Common myeloid progenitor, CD34-positive (primary cell): ENCODE data around the gene PHACTR3.
A peak's percentile ranks its signal among the peaks of the same experiment; 100 is the strongest.

ENCODE experiments used
- CTCF ChIA-PET: fragments of 350-600 bp; sonication (Branson Sonifier 250); formaldehyde crosslinking; loops from one replicate; lab custom pipeline; 2021; ENCODE audit warnings: antibody characterized with exemption; lab: Charles Lee
- POLR2A ChIA-PET: fragments of 350-600 bp; sonication (Branson Sonifier 250); formaldehyde crosslinking; loops from one replicate; lab custom pipeline; 2021; ENCODE audit warnings: antibody characterized with exemption; lab: Charles Lee
- DNase-seq, 3 donors: peaks; one replicate each; pipeline versions ENCODE4 v3.0.0 to v3.0.0-alpha.2; 2013
- H3K27ac ChIP-seq, 2 experiments: 1 replicate in 1 of 2; 2 replicates in 1 of 2; pipeline ENCODE4 v1.7.0; 2013; ENCODE audit warnings: inconsistent platforms in 2 of 2, low read length in 2 of 2, mild to moderate bottlenecking in 2 of 2, low read depth in 1 of 2, moderate library complexity in 1 of 2; ENCODE audit not compliant: severe bottlenecking in 2 of 2, insufficient read depth in 1 of 2, poor library complexity in 1 of 2
- H3K27me3 ChIP-seq, 5 experiments: replicated peaks in 2 of 5; 1 replicate in 3 of 5; 2 replicates in 2 of 5; pipeline versions ENCODE4 v1.6.1 to v1.7.0; 2013; ENCODE audit warnings: low read length in 4 of 5, mild to moderate bottlenecking in 2 of 5, moderate library complexity in 2 of 5, inconsistent platforms in 1 of 5; ENCODE audit not compliant: insufficient read depth in 5 of 5, control insufficient read depth in 4 of 5
- H3K36me3 ChIP-seq, 4 experiments: 1 replicate in 2 of 4; 2 replicates in 2 of 4; pipeline versions ENCODE4 v1.6.1 to v1.7.0; 2013; ENCODE audit warnings: low read length in 3 of 4, control low read depth in 1 of 4, mild to moderate bottlenecking in 1 of 4; ENCODE audit not compliant: control insufficient read depth in 4 of 4, insufficient read depth in 4 of 4
- H3K4me1 ChIP-seq, 4 experiments: 1 replicate in 3 of 4; 2 replicates in 1 of 4; pipeline versions ENCODE4 v1.6.1 to v1.7.1; 2013; ENCODE audit warnings: low read length in 3 of 4, mild to moderate bottlenecking in 3 of 4, control low read depth in 1 of 4, inconsistent platforms in 1 of 4, moderate library complexity in 1 of 4; ENCODE audit not compliant: control insufficient read depth in 4 of 4, insufficient read depth in 4 of 4; ENCODE audit errors: control extremely low read depth in 1 of 4
- H3K4me3 ChIP-seq, 7 experiments: 1 replicate in 4 of 7; 2 replicates in 3 of 7; pipeline versions ENCODE4 v1.5.1 to v1.7.0; 2013; ENCODE audit warnings: mild to moderate bottlenecking in 7 of 7, low read length in 6 of 7, moderate library complexity in 6 of 7, inconsistent platforms in 2 of 7, low read depth in 2 of 7, control low read depth in 1 of 7; ENCODE audit not compliant: insufficient read depth in 4 of 7, control insufficient read depth in 1 of 7; ENCODE audit errors: extremely low read depth in 1 of 7
- H3K9me3 ChIP-seq, 5 experiments: 1 replicate in 4 of 5; 2 replicates in 1 of 5; pipeline versions ENCODE4 v1.6.1 to v1.7.1; 2013; ENCODE audit warnings: low read length in 4 of 5, mild to moderate bottlenecking in 2 of 5, inconsistent platforms in 1 of 5, low read depth in 1 of 5, moderate library complexity in 1 of 5; ENCODE audit not compliant: control insufficient read depth in 4 of 5, insufficient read depth in 2 of 5; ENCODE audit errors: control extremely low read depth in 1 of 5
- WGBS: methylation state at CpG from one replicate; pipeline ENCODE4 v1.1.5; 2013; ENCODE audit not compliant: insufficient coverage; 5-methylcytosine and 5-hydroxymethylcytosine counted together

PHACTR3 gene

DNA sequence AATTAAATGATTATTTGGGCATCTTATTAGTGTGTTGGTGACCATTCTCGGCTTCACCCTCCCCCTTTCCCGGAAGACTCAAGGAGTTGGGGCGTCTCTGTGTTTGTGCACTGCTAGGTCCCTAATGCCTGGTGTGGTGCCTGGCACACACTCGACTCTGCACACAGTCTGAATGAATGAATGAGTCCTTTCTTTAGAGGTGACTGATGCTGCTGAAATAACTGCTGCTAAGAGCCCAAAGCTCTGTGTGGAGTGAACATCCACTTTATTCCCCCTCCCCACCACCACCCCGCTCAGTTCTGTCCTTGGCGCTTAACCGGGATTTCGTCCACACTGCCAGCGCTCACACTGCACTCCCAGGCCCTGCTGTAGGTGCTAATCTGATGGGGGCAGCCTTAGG, 1.2 kb upstream of the PHACTR3 start:
- Histone ChIP-seq H3K36me3 (no peaks in the 10 kb centered on the region), H3K27me3 (peaks cover 0 to 94% (median 24%) of the 10 kb centered on the region in 5 experiments), H3K4me3 (no peak overlapping the region), H3K9me3 (no peaks in the 10 kb centered on the region), H3K27ac (no peak overlapping the region), H3K4me1 (peaks cover 0 to 6% (median 3%) of the 10 kb centered on the region in 4 experiments)
- 53% methylated on average over 8 of the region's 9 CpGs for WGBS
- no peak for DNase-seq
- POLR2A ChIA-PET, result no interaction called here
- CTCF ChIA-PET, result no interaction called here

- POLR2A ChIA-PET, result no interaction called here
- peak in 2 of 3 donors; percentile 5 to 8 for DNase-seq
- CTCF ChIA-PET, result no interaction called here
- WGBS, result 1% methylated on average over 44 of the region's 88 CpGs
- no peaks in the 10 kb centered on the region for H3K36me3 ChIP-seq
- H3K27ac ChIP-seq, result no peak overlapping the region
- H3K27me3 ChIP-seq, result peaks cover 0 to 96% (median 23%) of the 10 kb centered on the region in 5 experiments
- no peaks in the 10 kb centered on the region for H3K9me3 ChIP-seq
- H3K4me3 ChIP-seq, result no peak overlapping the region
- H3K4me1 ChIP-seq, result peaks cover 0 to 6% (median 3%) of the 10 kb centered on the region in 4 experiments
These were observed 631 bp downstream of the PHACTR3 start for GRCh38 chr20:59604741-59605600.

GRCh38 chr20:59605601-59606364, 1.4 kb downstream of the PHACTR3 start:
- Histone ChIP-seq H3K27ac (no peak overlapping the region), H3K4me1 (peaks cover 0 to 6% (median 3%) of the 10 kb centered on the region in 4 experiments), H3K4me3 (no peak overlapping the region), H3K36me3 (no peaks in the 10 kb centered on the region), H3K9me3 (no peaks in the 10 kb centered on the region), H3K27me3 (peaks cover 0 to 92% (median 22%) of the 10 kb centered on the region in 5 experiments)
- ChIA-PET POLR2A (no interaction called here), CTCF (no interaction called here)
- 8% methylated on average over 9 of the region's 26 CpGs for WGBS
- no peak for DNase-seq

DNA sequence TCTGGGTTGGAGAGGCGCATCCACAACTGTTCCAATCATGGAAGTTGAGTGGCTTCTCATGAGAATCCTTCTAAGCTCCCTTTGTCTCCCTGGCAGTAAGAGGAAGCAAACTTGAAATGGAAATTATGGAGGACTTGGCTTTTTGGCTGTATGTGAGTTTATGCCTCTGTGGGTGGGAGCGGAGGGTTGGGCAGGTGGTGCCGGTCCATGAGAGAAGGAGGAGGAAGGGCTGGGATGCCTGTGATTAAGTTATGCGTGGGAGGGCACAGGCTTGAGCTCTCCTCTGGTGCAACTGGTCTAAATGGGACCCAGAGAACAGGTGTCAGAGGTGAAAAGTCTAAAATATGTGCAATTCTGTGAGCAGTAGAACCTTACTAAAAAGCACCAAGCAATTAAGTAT, 2.2 kb downstream of the PHACTR3 start:
- POLR2A ChIA-PET, result no interaction called here
- WGBS, result 74% methylated on average over 3 of the region's 4 CpGs
- Histone ChIP-seq H3K9me3 (no peaks in the 10 kb centered on the region), H3K27ac (no peak overlapping the region), H3K4me1 (peaks cover 0 to 6% (median 3%) of the 10 kb centered on the region in 4 experiments), H3K36me3 (no peaks in the 10 kb centered on the region), H3K4me3 (no peak overlapping the region), H3K27me3 (peaks cover 0 to 85% (median 22%) of the 10 kb centered on the region in 5 experiments)
- CTCF ChIA-PET, result no interaction called here
- DNase-seq, result no peak

DNA sequence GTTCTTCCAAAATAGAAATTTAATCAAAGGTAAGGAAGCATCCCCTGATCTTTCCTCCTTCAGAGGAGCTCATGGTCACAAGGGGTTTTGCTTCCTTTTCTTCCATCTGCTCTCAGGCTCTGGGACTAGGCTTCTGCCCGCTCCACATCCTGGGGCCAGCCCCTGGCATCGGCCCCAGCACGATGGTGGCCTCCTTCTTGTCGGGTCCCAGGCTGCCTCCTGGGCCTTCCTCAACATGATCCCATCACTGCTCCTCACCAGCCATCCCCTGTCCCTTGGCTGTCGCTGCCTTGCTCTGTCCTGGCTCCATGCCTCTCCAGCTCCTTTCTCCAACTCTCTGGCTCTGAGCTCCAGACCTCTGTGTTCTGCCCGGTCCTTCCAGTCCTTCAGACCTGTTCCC, 4.1 kb downstream of the PHACTR3 start:
- WGBS, result 93% methylated on average over 6 of the region's 6 CpGs
- POLR2A ChIA-PET, result no interaction called here

GRCh38 chr20:59608871-59609270, 4.5 kb downstream of the PHACTR3 start:
- CTCF ChIA-PET, result interaction anchor here (1.0 to 2.8 kb wide), 2 partner anchors 10 to 144 kb away, joined by 3 to 18 read pairs; no protein-coding TSS in a partner anchor

More for the DNA sequence above, 4.1 kb downstream of the PHACTR3 start:
- Histone ChIP-seq H3K9me3 (no peaks in the 10 kb centered on the region), H3K4me3 (no peak overlapping the region), H3K4me1 (peaks cover 0 to 6% (median 3%) of the 10 kb centered on the region in 4 experiments), H3K27ac (no peak overlapping the region), H3K36me3 (no peaks in the 10 kb centered on the region), H3K27me3 (peaks cover 0 to 67% (median 21%) of the 10 kb centered on the region in 5 experiments)
- DNase-seq, result no peak
- CTCF ChIA-PET, result interaction anchor here (2.8 kb wide), 1 partner anchor 10 kb away, joined by 18 read pairs; no protein-coding TSS in a partner anchor

More at GRCh38 chr20:59608871-59609270, 4.5 kb downstream of the PHACTR3 start:
- DNase-seq, result no peak
- Histone ChIP-seq H3K36me3 (no peaks in the 10 kb centered on the region), H3K9me3 (no peaks in the 10 kb centered on the region), H3K4me3 (no peak overlapping the region), H3K4me1 (peaks cover 0 to 6% (median 3%) of the 10 kb centered on the region in 4 experiments), H3K27me3 (peaks cover 0 to 62% (median 18%) of the 10 kb centered on the region in 5 experiments), H3K27ac (no peak overlapping the region)
- POLR2A ChIA-PET, result no interaction called here
- WGBS, result 90% methylated on average over 5 of the region's 5 CpGs
